GM19239 (cell line): ENCODE data around the gene C3orf62.
"Not testable (repeated sequence)": the region's sequence is repeated elsewhere in the genome, so short reads cannot be mapped to it uniquely, and the experiment has no call there.

Experiments
- DNase-seq: peaks from one replicate; pipeline ENCODE4 v3.0.0; 2011; ENCODE audit warnings: low spot score; ENCODE audit not compliant: insufficient read length
- FAIRE-seq: peaks from 2 replicates; lab custom pipeline; 2011; peaks lifted over from hg19 to GRCh38; lab: Jason Lieb, UNC

Gene C3orf62

DNA sequence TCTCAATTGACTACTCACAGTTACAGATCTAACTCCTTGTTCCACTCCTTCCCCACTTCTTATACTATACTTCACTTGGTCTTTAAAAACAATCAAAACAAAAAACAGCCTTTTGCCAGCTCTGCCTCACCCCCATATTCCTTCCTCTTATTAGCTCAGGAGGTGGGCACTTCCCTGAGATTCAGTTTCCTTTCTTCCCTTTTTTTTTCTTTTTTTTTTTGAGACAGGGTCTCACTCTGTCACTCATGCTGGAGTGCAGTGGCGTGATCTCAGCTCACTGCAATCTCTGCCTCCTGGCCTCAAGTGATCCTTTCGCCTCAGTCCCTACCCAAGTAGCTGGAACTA lies 6.9 kb downstream of the C3orf62 start:
- FAIRE-seq, result peak; percentile 74

GRCh38 chr3:49269443-49270155 lies 7.4 kb downstream of the C3orf62 start:
- DNase-seq (no peak), FAIRE-seq (no peak)

More for the DNA sequence above, 6.9 kb downstream of the C3orf62 start:
- DNase-seq, result no peak

DNA sequence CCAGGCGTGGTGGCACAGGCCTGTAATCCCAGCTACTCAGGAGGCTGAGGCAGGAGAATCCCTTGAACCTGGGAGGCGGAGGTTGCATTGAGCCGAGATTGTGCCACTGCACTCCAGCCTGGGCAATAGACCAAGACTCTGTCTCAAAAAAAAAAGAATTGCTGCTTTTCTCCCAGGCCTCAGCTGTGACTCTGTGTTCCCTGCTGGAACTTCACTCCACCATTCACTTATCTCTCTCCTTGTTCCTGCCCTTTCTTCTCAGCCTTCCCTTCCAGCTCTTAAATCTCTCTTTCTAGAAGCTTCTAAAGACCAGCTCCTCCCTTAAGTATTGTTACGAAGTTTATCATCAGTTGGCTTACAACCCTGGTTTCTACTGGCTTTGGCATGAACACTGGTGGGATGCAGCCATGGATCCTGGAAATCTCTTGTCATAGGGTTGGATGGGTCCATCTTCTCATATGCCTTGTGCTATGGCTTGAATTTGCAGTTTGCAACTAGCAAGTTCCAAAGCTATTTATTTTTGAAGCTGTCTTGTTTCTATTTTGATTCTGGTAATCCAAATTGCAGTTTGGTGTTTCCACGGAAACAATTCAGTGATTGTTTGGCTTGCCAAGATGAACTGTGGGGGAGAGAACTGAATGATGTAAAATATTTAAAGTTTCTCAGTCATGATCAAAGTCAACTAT lies 10.5 kb downstream of the C3orf62 start:
- no peak for FAIRE-seq
- DNase-seq, result no peak

- DNase-seq, result no peak
These were observed 11.2 kb downstream of the C3orf62 start for GRCh38 chr3:49265661-49266386.

DNA sequence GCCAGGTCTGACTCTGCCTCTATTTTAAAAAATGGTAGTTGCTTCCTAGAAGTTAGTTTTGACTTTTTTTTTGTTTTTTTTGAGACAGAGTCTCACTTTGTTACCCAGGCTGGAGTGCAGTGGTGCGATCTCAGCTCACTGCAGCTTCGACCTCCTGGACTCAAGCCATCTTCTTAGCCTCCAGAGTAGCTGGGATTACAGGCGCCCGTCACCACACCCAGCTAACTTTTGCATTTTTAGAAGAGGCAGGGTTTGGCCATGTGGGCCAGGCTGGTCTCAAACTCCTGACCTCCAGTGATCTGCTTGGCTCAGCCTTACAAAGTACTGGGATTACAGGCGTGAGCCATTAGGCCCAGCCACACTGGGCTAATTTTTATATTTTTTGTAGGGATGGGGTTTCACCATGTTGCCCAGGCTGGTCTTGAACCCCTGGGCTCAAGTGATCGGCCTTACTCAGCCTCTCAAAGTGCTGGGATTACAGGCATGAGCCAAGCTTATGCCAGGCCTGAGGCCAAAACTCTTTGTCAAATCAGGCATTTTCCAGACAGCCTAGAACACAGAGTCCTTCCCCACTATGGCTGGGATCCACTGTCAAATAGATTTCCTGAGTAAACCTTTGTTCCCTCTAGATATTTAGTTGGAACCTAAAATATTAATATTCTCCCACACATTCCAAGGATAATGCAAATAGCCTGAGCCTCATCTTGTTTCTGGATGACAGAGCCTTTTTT lies 13.7 kb downstream of the C3orf62 start:
- DNase-seq (no peak), FAIRE-seq (no peak)

More at GRCh38 chr3:49265661-49266386, 11.2 kb downstream of the C3orf62 start:
- no peak for FAIRE-seq

- DNase-seq (no peak), FAIRE-seq (no peak)
These were observed 16.2 kb downstream of the C3orf62 start for GRCh38 chr3:49260806-49261324.

DNA sequence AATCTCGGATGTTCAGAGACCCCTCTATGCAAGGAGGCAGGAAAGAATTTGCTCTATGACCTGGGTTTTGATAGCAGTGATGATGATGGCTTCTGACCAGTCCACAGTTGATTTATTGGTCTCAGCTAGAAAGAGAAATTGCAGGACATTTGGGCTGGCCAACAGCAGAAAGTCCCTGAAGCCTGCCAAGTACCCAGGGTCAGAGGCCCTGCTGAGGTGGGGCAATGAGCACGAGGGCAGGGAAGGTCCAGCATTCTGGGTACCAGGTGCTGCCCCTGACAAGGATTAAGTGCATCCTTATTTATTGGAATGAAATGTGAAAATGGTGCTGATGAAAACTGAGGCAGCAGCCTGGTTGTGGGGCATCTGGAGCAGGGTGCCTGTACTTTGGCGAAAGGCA lies 19.8 kb downstream of the C3orf62 start:
- FAIRE-seq (no peak), DNase-seq (no peak)

- FAIRE-seq (no peak), DNase-seq (no peak)
These were observed 21.1 kb downstream of the C3orf62 start for GRCh38 chr3:49255718-49256511.

GRCh38 chr3:49255112-49255511 lies 21.9 kb downstream of the C3orf62 start:
- FAIRE-seq, result no peak
- DNase-seq, result no peak

DNA sequence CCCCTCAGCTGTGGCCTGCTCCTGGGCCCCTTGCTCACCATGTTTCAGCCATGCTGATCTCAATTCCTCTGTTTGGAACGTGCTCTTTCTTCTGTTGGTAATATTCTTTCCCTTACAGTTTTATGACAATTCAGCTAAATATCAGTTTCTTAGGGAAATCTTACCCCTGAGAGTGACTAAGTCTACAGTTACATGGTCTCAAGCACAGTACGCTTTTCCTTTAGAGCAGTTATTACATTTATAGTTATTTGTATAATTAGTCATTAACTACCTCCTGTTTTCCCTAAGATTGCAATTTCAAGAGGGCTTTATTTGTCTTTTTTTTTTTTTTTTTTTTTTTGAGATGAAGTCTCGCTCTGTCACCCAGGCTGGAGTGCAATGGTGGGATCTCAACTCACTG lies 23.5 kb downstream of the C3orf62 start:
- FAIRE-seq (no peak), DNase-seq (no peak)

GRCh38 chr3:49248840-49249227 lies 28.2 kb downstream of the C3orf62 start:
- no peak for FAIRE-seq
- DNase-seq, result no peak

GRCh38 chr3:49244581-49245205 lies 32.3 kb downstream of the C3orf62 start:
- DNase-seq (no peak), FAIRE-seq (no peak)

DNA sequence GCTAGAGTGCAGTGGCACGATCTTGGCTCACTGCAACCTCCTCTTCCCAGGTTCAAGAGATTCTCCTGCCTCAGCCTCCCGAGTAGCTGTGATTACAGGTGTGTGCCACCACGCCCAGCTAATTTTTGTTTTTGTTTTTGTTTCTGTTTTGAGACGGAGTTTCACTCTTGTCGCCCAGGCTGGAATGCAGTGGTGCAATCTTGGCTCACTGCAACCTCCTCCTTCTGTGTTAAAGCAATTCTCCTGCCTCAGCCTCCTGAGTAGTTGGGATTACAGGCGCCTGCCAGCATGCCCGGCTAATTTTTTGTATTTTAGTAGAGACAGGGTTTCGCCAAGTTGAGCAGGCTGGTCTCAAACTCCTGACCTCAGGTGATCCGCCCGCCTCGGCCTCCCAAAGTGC lies 36.9 kb downstream of the C3orf62 start:
- not testable (repeated sequence) for DNase-seq, FAIRE-seq

DNA sequence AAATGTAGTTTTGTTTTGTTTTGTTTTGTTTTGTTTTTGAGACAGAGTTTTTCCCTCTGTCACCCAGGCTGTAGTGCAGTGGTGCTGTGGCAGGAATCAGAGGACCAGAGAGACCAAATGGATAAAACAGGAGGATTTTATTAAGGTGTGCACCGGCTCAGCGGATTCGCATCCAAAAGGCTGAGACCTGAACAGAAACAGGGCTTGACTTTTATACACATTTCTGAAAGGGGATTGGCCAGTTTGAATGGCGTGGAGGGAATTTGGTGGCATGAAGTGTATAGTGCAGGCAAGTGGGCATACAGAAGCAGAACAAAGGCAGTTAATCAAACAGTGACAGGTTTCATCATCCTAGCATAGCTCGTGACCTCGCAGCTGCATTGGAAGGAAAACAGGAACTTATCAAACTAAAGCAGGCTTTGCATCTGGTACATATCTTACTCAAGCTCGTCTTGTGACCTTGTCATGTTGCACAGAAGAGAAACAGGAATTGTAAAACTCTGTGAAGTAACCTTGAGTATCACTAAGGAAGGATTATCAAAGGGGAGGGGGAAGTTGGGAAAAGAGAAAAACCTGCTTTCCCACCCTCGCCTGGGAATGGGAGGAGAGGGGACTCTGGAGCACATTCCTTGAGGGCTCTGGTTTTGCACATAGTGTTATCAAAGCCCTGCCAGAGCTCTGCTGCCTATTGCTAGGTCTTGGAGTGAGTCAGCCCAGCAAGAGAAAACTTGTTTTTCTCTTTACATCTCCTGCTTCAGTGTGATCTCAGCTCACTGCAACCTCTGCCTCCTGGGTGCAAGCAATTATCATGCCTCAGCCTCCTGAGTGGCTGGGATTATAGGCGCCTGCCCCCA lies 38.5 kb downstream of the C3orf62 start:
- DNase-seq (no peak), FAIRE-seq (no peak)

DNA sequence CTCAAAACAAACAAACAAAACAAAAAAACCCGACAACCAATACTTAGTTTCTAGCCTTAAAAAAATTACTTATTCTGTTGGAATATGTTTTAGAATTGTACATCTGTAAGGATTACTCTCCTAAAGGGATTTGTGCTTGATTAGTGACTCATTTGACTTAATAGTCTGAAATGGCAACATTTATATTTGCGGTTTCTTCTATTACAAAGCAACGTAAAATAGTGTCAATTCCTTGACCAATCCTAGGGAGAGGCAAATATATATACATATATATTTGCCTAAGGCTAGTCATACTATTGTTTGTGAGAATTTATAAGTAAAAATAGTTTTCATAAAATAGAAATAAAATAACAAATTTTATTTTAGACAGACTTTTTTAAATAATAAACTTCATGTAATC lies 39.7 kb downstream of the C3orf62 start:
- FAIRE-seq, result no peak
- no peak for DNase-seq

- no peak for FAIRE-seq
- no peak for DNase-seq
These were observed 40.8 kb downstream of the C3orf62 start for GRCh38 chr3:49236226-49236625.

DNA sequence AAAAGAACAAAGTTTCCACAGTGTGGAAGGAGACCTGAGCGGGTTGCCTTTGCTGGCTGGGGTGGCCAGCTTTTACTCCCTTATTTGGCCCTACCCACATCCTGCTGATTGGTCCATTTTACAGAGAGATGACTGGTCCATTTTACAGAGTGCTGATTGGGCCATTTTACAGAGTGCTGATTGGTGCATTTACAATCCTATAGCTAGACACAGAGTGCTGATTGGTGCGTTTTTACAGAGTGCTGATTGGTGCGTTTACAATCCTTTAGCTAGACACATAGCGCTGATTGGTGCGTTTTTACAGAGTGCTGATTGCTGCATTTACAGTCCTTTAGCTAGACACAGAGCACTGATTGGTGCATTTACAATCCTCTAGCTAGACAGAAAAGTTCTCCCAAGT lies 48.2 kb downstream of the C3orf62 start:
- FAIRE-seq, DNase-seq: not testable (repeated sequence)

DNA sequence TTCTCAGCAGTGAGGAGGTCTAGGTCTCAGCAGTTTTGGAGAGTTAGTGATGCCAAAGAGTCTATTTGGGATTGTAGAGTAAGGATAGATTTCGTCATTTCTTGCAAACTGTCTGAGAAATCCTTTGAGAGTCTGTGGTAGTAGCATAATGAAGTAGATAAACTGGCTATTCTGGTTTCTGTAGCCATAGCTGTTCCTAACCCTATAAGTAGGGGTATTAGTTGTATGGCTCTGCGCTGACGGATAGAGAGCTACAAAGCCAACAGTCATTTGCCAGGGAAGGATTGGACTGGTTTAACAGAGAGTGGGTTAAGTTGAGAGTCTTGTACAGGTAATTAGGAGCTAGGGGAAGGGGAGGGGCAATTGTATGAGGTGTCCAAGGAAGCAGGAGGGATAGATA lies 55.0 kb downstream of the C3orf62 start:
- DNase-seq, result no peak
- FAIRE-seq, result no peak
